ENCODE results near the gene LIMD2.

The LIMD2 gene

DNA sequence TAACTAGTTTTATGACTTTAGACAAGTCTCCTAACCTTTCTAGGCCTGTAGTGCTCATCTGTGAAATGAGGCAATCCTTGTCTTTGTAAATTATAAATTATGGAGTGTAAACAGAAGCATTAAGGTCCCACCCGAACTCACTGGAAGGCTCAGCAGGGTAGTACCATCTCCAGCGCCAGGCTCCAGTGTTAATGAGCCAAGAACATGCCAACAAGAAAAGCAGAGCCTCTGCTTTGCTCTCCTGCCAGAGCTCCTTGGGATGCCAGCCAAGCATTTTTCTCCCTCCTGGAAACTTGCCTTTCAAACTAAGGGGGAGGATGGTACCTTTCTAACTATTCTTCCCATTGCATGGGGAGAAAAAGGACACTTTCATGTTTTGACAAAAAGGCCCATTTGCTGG is 14.9 kb downstream of the LIMD2 start:
- no peak for TF ChIP-seq CTCF (IDR thresholded peaks at IDR 0.05; ENCODE audit: extremely low read depth, insufficient read depth, missing control alignments)
- in situ Hi-C loops (cut with MboI; ENCODE audit: low pct_unique_long_range_greater_than_20kb, low sequenced_read_pairs, unreplicated experiment), result no loop called here
- DNase-seq (ENCODE audit: low spot score), result no peak

- in situ Hi-C loops (cut with MboI; ENCODE audit: low pct_unique_long_range_greater_than_20kb, low sequenced_read_pairs, unreplicated experiment), result no loop called here
- DNase-seq (ENCODE audit: low spot score), result no peak
- TF ChIP-seq CTCF (IDR thresholded peaks at IDR 0.05; ENCODE audit: extremely low read depth, insufficient read depth, missing control alignments), result no peak
Measured at GRCh38 chr17:63682981-63683380, 16.9 kb downstream of the LIMD2 start.

GRCh38 chr17:63682441-63682840 is 17.5 kb downstream of the LIMD2 start:
- DNase-seq (ENCODE audit: low spot score), result no peak
- in situ Hi-C loops (cut with MboI; ENCODE audit: low pct_unique_long_range_greater_than_20kb, low sequenced_read_pairs, unreplicated experiment), result no loop called here
- TF ChIP-seq CTCF (IDR thresholded peaks at IDR 0.05; ENCODE audit: extremely low read depth, insufficient read depth, missing control alignments), result no peak

- in situ Hi-C loops (cut with MboI; ENCODE audit: low pct_unique_long_range_greater_than_20kb, low sequenced_read_pairs, unreplicated experiment), result no loop called here
- no peak for DNase-seq (ENCODE audit: low spot score)
- TF ChIP-seq CTCF (IDR thresholded peaks at IDR 0.05; ENCODE audit: extremely low read depth, insufficient read depth, missing control alignments), result no peak
Measured at GRCh38 chr17:63681530-63681929, 18.4 kb downstream of the LIMD2 start.

DNA sequence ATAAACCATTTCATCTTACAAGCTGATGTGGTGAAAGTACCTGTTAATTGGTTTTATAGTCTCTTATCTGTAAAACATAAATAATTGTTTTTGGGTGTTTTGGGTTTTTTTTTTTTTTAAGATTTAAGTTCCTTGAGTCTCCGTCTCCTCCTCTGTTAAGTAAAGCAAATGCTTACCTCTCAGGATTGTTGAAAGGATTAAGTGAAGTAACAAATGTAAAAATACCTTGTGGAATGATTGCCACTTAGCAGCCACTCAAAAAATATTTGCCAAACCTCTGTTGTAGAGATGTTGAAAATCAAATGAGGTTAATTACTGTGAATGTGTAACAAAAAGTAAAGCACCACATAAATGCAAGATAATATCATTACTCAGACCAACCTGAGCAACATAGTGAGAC is 19.2 kb downstream of the LIMD2 start:
- DNase-seq (ENCODE audit: low spot score), result no peak
- TF ChIP-seq CTCF (IDR thresholded peaks at IDR 0.05; ENCODE audit: extremely low read depth, insufficient read depth, missing control alignments), result no peak
- in situ Hi-C loops (cut with MboI; ENCODE audit: low pct_unique_long_range_greater_than_20kb, low sequenced_read_pairs, unreplicated experiment), result no loop called here

GRCh38 chr17:63679214-63679613 is 20.7 kb downstream of the LIMD2 start:
- peak; percentile 22 for TF ChIP-seq CTCF (IDR thresholded peaks at IDR 0.05; ENCODE audit: extremely low read depth, insufficient read depth, missing control alignments)
- in situ Hi-C loops (cut with MboI; ENCODE audit: low pct_unique_long_range_greater_than_20kb, low sequenced_read_pairs, unreplicated experiment), result no loop called here
- no peak for DNase-seq (ENCODE audit: low spot score)

DNA sequence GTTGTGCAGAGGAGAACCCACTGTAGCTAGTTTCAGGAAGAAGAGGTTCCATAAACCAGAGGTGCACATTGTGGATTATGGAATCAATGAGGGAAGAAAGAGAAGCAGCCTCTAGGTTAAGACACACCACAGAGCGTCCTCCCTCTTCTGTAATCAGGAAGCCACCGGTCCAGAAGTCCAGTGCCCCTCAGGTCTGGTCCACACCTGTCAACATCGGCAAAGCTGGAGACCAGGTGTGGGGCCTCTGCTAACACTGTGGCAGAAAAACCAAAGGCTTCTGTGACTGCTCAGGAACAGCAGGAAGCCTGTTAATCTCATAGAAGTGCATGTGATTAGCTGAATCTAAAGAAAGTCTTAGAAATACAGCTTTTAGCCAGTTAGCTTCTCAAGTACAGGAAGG is 23.3 kb downstream of the LIMD2 start:
- in situ Hi-C loops (cut with MboI; ENCODE audit: low pct_unique_long_range_greater_than_20kb, low sequenced_read_pairs, unreplicated experiment), result no loop called here
- DNase-seq (ENCODE audit: low spot score), result no peak
- TF ChIP-seq CTCF (IDR thresholded peaks at IDR 0.05; ENCODE audit: extremely low read depth, insufficient read depth, missing control alignments), result no peak

Data from GM13977 (cell line).